GM19452 (cell line): ENCODE results near the gene CNTNAP2.
A peak's percentile ranks its signal among the peaks of the same experiment; 100 is the strongest.
"Not testable (repeated sequence)": the region's sequence is repeated elsewhere in the genome, so short reads cannot be mapped to it uniquely, and the experiment has no call there.

ENCODE experiments used
- ATAC-seq: cut with Tn5 transposase; IDR thresholded peaks from one replicate; pipeline ENCODE4 v1.9.1; 2021; ENCODE audit not compliant: unreplicated experiment

CNTNAP2 gene

GRCh38 chr7:148436571-148436970 is 2320.0 kb downstream of the CNTNAP2 start:
- ATAC-seq: no peak

DNA sequence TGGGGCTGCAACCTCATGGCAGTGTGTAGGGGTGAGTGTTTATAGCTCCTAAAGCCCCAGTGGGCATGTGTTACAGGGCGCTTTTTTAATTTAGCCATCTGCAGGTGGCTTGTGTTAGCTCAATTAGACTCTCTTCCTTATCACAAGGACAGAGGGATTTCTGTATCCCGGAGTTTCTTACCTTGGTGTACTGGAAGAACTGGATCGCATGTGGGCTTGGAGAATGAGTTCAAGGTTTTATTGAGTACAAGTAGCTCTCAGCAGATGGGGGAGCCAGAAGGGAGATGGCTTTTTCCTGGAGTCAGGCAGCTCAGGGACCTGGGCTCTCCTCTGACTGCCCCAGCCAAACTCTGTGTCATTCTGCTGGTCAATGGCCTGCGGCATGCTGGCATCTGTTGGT is 2320.4 kb downstream of the CNTNAP2 start:
- no peak for ATAC-seq

GRCh38 chr7:148442141-148442655 is 2325.6 kb downstream of the CNTNAP2 start:
- no peak for ATAC-seq

DNA sequence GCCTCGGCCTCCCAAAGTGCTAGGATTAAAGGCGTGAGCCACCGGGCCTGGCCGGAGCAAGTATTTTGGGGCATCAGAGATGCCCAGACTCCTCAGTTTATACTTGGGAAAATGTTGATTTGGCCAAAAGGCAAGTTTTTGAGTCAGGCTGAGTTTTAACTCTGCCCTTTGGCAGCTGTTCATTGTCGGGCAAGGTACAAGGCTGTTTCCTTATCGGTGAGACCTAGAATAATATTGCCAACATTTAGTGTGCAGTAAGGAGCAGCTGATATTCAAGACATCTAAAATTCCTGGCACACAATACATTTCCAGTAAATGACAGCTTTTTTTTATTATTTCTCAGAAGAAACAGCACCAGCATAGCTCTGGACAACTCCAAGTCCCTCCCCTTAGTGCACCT is 2326.3 kb downstream of the CNTNAP2 start:
- ATAC-seq: no peak

- ATAC-seq: no peak
These were observed 2328.9 kb downstream of the CNTNAP2 start for GRCh38 chr7:148445260-148446044.

GRCh38 chr7:148447221-148447849 is 2330.7 kb downstream of the CNTNAP2 start:
- ATAC-seq: peak; percentile 84

- not testable (repeated sequence) for ATAC-seq
These were observed 2334.9 kb downstream of the CNTNAP2 start for GRCh38 chr7:148451526-148451925.

DNA sequence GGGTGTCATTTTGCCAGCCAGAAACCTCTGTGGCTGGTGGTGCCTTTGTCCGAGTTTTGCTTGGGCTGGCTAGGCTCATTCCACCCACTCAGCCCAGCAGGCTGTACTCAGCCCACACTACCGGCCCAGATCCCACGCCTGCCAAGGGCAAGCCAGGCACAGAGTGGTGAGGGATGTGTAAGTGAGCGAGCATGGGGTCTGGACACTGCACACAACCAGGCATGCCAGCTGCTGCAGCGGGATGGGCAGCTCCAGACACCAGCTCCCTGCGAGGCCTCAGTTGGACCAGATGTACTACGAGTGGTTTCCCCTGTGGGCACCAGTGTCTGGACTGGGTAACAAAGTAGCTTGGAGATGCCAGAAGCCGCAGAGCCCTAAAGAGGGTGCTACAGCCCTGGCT is 2339.8 kb downstream of the CNTNAP2 start:
- ATAC-seq: no peak

DNA sequence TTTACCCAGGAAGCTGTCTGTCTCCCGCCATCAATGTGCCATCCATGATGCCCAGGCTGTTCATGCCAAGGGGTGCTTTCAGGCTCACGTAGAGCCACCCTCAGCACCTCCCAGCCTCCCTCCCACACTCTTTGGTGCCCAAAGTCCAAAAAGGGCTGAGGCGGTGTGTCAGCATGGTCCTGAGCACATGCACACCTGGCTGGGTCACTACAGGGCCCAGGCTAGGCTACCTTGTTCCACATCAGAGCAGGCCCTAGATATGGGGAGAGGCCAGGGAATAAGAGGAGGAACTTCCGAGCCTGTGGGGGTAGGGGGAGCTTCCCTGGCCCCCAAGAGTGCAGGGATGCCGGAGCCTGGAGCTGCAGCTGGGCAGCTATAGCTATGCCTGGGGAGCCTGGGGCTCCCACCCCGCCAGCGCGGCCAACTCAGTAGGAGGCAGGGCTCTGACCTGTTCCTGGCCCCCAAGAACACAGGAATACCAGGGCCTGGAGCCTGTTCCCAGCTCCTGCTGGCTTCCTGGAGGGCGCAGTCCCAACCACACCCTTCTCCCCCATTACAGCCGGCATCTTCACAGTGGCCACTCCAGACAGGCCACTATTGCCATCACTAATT is 2340.8 kb downstream of the CNTNAP2 start:
- ATAC-seq: no peak

GRCh38 chr7:148458263-148458662 is 2341.7 kb downstream of the CNTNAP2 start:
- no peak for ATAC-seq

DNA sequence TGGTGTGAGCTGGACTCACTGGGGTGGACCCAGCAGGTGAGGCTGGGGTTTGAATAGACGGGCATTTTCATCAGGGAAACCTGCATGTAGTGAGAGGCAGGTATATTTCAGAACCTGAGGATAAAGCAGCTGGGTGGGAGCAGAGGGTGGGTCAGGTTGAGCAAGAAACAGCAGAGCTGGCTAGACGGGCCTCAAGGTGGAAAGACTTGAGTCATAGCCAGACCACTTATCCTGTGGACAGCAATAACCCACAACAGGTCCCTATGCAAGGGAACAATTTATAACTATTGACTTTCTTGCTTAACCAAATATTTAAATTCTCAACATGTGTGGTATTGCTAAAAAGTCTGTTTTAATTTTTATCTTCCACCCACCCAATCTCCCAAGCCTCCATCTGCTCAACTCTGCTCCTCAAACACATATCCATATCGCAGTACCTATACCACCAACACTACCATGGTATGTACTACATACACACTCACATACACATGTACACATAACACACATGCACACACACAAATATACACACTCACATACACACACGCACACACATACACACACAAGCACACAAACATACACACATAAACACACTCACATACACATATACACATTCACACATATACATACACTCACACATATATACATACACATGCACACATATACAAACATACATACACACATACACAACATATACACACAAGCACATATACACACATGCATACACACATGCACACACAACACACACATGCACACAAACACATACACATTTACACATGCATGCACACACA is 2345.0 kb downstream of the CNTNAP2 start:
- no peak for ATAC-seq

- ATAC-seq: not testable (repeated sequence)
These were observed 2346.2 kb downstream of the CNTNAP2 start for GRCh38 chr7:148462774-148463173.

DNA sequence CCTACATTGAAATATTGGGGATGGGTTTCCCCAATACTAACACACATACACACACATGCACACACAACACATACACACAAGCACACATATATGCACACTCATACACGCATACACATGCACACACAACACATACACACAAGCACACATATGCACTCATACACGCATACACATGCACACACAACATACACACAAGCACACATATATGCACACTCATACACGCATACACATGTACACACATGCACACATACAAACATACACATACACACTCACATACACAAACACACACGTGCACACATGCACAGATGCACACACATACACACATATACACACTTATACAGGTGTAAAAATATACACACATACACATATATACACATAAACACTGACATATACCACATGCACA is 2346.6 kb downstream of the CNTNAP2 start:
- ATAC-seq: no peak

- no peak for ATAC-seq
These were observed 2348.3 kb downstream of the CNTNAP2 start for GRCh38 chr7:148464947-148465346.

GRCh38 chr7:148465441-148465840 is 2348.8 kb downstream of the CNTNAP2 start:
- ATAC-seq: not testable (repeated sequence)

GRCh38 chr7:148466120-148466519 is 2349.5 kb downstream of the CNTNAP2 start:
- ATAC-seq: no peak

DNA sequence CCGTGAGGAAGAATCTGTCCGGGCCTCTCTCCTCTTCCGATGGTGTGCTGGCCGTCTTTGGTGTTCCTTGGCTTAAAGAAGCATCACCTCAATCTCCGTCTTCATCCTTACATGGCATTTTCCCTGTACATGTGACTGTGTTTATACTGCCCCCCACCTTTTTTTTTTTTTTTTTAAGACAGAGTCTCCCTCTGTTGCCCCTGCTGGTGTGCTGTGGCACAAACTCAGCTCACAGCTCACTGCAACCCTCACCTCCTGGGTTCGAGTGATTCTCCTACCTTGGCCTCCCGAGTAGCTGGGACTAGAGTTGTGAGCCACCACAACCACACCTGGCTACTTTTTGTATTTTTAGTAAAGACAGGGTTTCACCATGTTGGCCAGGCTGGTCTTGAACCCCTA is 2352.1 kb downstream of the CNTNAP2 start:
- no peak for ATAC-seq
